ENCODE measurements around the gene TNS1.
"Not testable (repeated sequence)": the region's sequence is repeated elsewhere in the genome, so short reads cannot be mapped to it uniquely, and the experiment has no call there.

GRCh38 chr2:217786560-217786959 is 216.2 kb downstream of the TNS1 start:
- TF ChIP-seq EZH2 (IDR thresholded peaks at IDR 0.05); CBX3 (IDR thresholded peaks at IDR 0.05; ENCODE audit: low read depth); REST (IDR thresholded peaks at IDR 0.05; ENCODE audit: low read depth); ATF3 (IDR thresholded peaks at IDR 0.05): not testable (repeated sequence)

All from HCT116 (cell line).